HG02885 (cell line): ENCODE measurements around the gene PKD2L1.
"Not testable (repeated sequence)": the region's sequence is repeated elsewhere in the genome, so short reads cannot be mapped to it uniquely, and the experiment has no call there.

Experiments
- ATAC-seq: cut with Tn5 transposase; IDR thresholded peaks from one replicate; pipeline ENCODE4 v1.9.1; 2021; ENCODE audit warnings: mild to moderate bottlenecking; ENCODE audit not compliant: unreplicated experiment, poor library complexity

The PKD2L1 gene

GRCh38 chr10:100339236-100339635 lies 9.2 kb upstream of the PKD2L1 start:
- ATAC-seq, result peak; percentile 62

GRCh38 chr10:100338434-100339036 lies 8.5 kb upstream of the PKD2L1 start:
- peak; percentile 58 for ATAC-seq

- no peak for ATAC-seq
Measured at GRCh38 chr10:100334762-100335161, 4.7 kb upstream of the PKD2L1 start.

- no peak for ATAC-seq
Measured at GRCh38 chr10:100333661-100334440, 3.8 kb upstream of the PKD2L1 start.

- no peak for ATAC-seq
Measured at GRCh38 chr10:100333106-100333505, 3.1 kb upstream of the PKD2L1 start.

- no peak for ATAC-seq
Measured at GRCh38 chr10:100328198-100328597, 1.8 kb downstream of the PKD2L1 start.

GRCh38 chr10:100327718-100328009 lies 2.4 kb downstream of the PKD2L1 start:
- ATAC-seq, result no peak

- peak; percentile 99 for ATAC-seq
Measured at GRCh38 chr10:100327007-100327717, 2.9 kb downstream of the PKD2L1 start.

- ATAC-seq, result no peak
Measured at GRCh38 chr10:100325158-100325557, 4.9 kb downstream of the PKD2L1 start.

GRCh38 chr10:100319707-100320402 lies 10.2 kb downstream of the PKD2L1 start:
- ATAC-seq, result no peak

- no peak for ATAC-seq
Measured at GRCh38 chr10:100318207-100318606, 11.8 kb downstream of the PKD2L1 start.

- no peak for ATAC-seq
Measured at GRCh38 chr10:100315615-100316014, 14.4 kb downstream of the PKD2L1 start.

- ATAC-seq, result no peak
Measured at GRCh38 chr10:100311298-100311697, 18.7 kb downstream of the PKD2L1 start.

GRCh38 chr10:100307684-100308083 lies 22.3 kb downstream of the PKD2L1 start:
- ATAC-seq, result no peak

GRCh38 chr10:100306861-100307260 lies 23.2 kb downstream of the PKD2L1 start:
- no peak for ATAC-seq

- no peak for ATAC-seq
Measured at GRCh38 chr10:100304414-100304813, 25.6 kb downstream of the PKD2L1 start.

GRCh38 chr10:100303724-100304319 lies 26.2 kb downstream of the PKD2L1 start:
- no peak for ATAC-seq

GRCh38 chr10:100301123-100301522 lies 28.9 kb downstream of the PKD2L1 start:
- not testable (repeated sequence) for ATAC-seq

- ATAC-seq, result no peak
Measured at GRCh38 chr10:100297242-100297641, 32.8 kb downstream of the PKD2L1 start.

- ATAC-seq, result no peak
Measured at GRCh38 chr10:100293066-100293465, 37.0 kb downstream of the PKD2L1 start.
